Measurements from ENCODE around the gene CLN6. TPM values are rescaled to one million over a fixed set of nuclear protein-coding genes. Genes with fewer than 3 reads are reported as not detected.
A peak's percentile ranks its signal among the peaks of the same experiment; 100 is the strongest.

The CLN6 gene
- total and polyA plus RNA-seq, 9 of the 15 experiments (the other 6 are each of a cell fraction or from before 2014, with no cell fraction given), result 0.71 to 53.3 (median 39.3) TPM

- peak; percentile 15 for TF ChIP-seq FIP1L1 (IDR thresholded peaks at IDR 0.05; ENCODE audit: low read depth, low read length, poor library complexity, severe bottlenecking)
- TF ChIP-seq, protein P1, sequence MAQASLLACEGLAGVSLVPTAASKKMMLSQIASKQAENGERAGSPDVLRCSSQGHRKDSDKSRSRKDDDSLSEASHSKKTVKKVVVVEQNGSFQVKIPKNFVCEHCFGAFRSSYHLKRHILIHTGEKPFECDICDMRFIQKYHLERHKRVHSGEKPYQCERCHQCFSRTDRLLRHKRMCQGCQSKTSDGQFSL (CRISPR knock-in tag; IDR thresholded peaks at IDR 0.05), result no peak
- TF ChIP-seq, protein P1 (tag; IDR thresholded peaks at IDR 0.05), result no peak
- TF ChIP-seq TFAM (CRISPR knock-in tag; conservative IDR thresholded peaks at IDR 0.05), result no peak
- 0 out of 2 replicates have a peak, but pooled peaks have one; percentile 7 for TF ChIP-seq SPI1 (IDR thresholded peaks at IDR 0.05; ENCODE audit: borderline replicate concordance, low read depth, low read length)
- peak; percentile 92 for TF ChIP-seq NR1H2 (CRISPR knock-in tag; IDR thresholded peaks at IDR 0.05)
- peak; percentile 36 to 76; a peak in 2 of 4 replicates for TF ChIP-seq ARNT (IDR thresholded peaks at IDR 0.05)
- TF ChIP-seq, protein P2, sequence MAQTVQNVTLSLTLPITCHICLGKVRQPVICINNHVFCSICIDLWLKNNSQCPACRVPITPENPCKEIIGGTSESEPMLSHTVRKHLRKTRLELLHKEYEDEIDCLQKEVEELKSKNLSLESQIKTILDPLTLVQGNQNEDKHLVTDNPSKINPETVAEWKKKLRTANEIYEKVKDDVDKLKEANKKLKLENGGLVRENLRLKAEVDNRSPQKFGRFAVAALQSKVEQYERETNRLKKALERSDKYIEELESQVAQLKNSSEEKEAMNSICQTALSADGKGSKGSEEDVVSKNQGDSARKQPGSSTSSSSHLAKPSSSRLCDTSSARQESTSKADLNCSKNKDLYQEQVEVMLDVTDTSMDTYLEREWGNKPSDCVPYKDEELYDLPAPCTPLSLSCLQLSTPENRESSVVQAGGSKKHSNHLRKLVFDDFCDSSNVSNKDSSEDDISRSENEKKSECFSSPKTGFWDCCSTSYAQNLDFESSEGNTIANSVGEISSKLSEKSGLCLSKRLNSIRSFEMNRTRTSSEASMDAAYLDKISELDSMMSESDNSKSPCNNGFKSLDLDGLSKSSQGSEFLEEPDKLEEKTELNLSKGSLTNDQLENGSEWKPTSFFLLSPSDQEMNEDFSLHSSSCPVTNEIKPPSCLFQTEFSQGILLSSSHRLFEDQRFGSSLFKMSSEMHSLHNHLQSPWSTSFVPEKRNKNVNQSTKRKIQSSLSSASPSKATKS (CRISPR knock-in tag; IDR thresholded peaks at IDR 0.05), result no peak
- TF ChIP-seq ZNF431 (CRISPR knock-in tag; IDR thresholded peaks at IDR 0.05), result no peak
- peak; percentile 88 for TF ChIP-seq TOE1 (IDR thresholded peaks at IDR 0.05; ENCODE audit: borderline replicate concordance)
- TF ChIP-seq TOE1 (CRISPR knock-in tag; IDR thresholded peaks at IDR 0.05; ENCODE audit: borderline replicate concordance, low read depth), result no peak
- TF ChIP-seq JUND (IDR thresholded peaks at IDR 0.05; ENCODE audit: borderline replicate concordance, low read depth, low read length), result 0 out of 2 replicates have a peak, but pooled peaks have one; percentile 31
- no peak for TF ChIP-seq JUND (tag; IDR thresholded peaks at IDR 0.05; ENCODE audit: borderline replicate concordance, low read depth, low read length)
- TF ChIP-seq, protein P3, sequence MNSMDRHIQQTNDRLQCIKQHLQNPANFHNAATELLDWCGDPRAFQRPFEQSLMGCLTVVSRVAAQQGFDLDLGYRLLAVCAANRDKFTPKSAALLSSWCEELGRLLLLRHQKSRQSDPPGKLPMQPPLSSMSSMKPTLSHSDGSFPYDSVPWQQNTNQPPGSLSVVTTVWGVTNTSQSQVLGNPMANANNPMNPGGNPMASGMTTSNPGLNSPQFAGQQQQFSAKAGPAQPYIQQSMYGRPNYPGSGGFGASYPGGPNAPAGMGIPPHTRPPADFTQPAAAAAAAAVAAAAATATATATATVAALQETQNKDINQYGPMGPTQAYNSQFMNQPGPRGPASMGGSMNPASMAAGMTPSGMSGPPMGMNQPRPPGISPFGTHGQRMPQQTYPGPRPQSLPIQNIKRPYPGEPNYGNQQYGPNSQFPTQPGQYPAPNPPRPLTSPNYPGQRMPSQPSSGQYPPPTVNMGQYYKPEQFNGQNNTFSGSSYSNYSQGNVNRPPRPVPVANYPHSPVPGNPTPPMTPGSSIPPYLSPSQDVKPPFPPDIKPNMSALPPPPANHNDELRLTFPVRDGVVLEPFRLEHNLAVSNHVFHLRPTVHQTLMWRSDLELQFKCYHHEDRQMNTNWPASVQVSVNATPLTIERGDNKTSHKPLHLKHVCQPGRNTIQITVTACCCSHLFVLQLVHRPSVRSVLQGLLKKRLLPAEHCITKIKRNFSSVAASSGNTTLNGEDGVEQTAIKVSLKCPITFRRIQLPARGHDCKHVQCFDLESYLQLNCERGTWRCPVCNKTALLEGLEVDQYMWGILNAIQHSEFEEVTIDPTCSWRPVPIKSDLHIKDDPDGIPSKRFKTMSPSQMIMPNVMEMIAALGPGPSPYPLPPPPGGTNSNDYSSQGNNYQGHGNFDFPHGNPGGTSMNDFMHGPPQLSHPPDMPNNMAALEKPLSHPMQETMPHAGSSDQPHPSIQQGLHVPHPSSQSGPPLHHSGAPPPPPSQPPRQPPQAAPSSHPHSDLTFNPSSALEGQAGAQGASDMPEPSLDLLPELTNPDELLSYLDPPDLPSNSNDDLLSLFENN (IDR thresholded peaks at IDR 0.05; ENCODE audit: low read depth in 2 of 2, low read length in 2 of 2), result no peak
- peak; percentile 82 for TF ChIP-seq SMAD4 (CRISPR knock-in tag; conservative IDR thresholded peaks at IDR 0.05)
- TF ChIP-seq ZNF347 (CRISPR knock-in tag; IDR thresholded peaks at IDR 0.05; ENCODE audit: low read depth), result no peak
- peak; percentile 80 for TF ChIP-seq ETV5 (CRISPR knock-in tag; IDR thresholded peaks at IDR 0.05; ENCODE audit: low read depth)
- TF ChIP-seq KLF16 (IDR thresholded peaks at IDR 0.05), result peak; percentile 51; the same call in 1 of the 2 replicates
- no peak; the same call in 1 of the 2 replicates for TF ChIP-seq ELK1 (CRISPR knock-in tag; IDR thresholded peaks at IDR 0.05)
- no peak for TF ChIP-seq ZNF695 (CRISPR knock-in tag; IDR thresholded peaks at IDR 0.05)
Measured at GRCh38 chr15:68277603-68278344, 48.2 kb upstream of the CLN6 start, which contains the start of gene FEM1B (continued).
